ENCODE measurements around the gene SH3GL3.
A peak's percentile ranks its signal among the peaks of the same experiment; 100 is the strongest.

SH3GL3 gene

DNA sequence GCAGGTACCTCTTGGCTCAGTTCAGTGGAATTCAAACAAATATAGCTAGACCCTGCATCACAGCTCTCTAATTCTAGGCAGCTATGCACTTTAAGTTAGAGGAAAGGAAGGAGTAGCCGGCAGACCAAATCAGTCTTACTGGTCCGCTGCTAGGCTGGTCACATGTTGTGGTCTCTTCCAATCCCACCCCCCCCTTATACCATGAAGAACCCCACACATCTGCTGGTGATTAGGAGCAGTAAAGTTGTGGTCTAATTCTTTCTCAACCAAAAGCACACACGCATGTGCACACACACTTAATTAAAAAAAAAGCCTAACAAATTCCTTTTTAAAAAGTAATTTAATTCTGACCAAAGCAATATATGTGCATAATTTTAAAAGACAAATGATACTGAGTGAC, 16.7 kb upstream of the SH3GL3 start:
- Histone ChIP-seq H3K9ac (ENCODE audit: low read depth, low read length, poor library complexity) (no peak overlapping the region), H2AFZ (ENCODE audit: low read length) (no peak overlapping the region), H2BK120ac (ENCODE audit: low read depth, low read length) (no peak overlapping the region), H3K9me3 (replicated peaks in 1 of 2; ENCODE audit: control insufficient read depth in 2 of 2, insufficient read depth in 1 of 2, low read depth in 1 of 2, low read length in 2 of 2) (no peaks in the 10 kb centered on the region), H3K4me3 (ENCODE audit: low read length in 2 of 2) (no peak overlapping the region), H3K4me1 (ENCODE audit: control insufficient read depth in 2 of 2, insufficient read depth in 1 of 2, low read depth in 1 of 2, low read length in 2 of 2) (no peaks in the 10 kb centered on the region), H2BK15ac (ENCODE audit: low read length) (no peak overlapping the region), H3K27me3 (ENCODE audit: control insufficient read depth in 3 of 3, insufficient read depth in 3 of 3, low read depth in 1 of 3, low read length in 3 of 3) (peaks cover 0 to 5% (median 0%) of the 10 kb centered on the region in 3 experiments), H3K18ac (ENCODE audit: low read length) (no peak overlapping the region), H4K8ac (ENCODE audit: low read depth, low read length) (no peak overlapping the region), H3K27ac (replicated peaks; ENCODE audit: low read length) (no peak overlapping the region), H3K79me1 (ENCODE audit: low read depth, low read length) (no peaks in the 10 kb centered on the region), H2BK12ac (ENCODE audit: low read length) (no peak overlapping the region), H3K23ac (ENCODE audit: low read depth, low read length, poor library complexity) (no peak overlapping the region), H3K14ac (ENCODE audit: low read length) (no peak overlapping the region), H3K36me3 (replicated peaks in 1 of 2; ENCODE audit: control insufficient read depth in 2 of 2, insufficient read depth in 2 of 2, low read length in 2 of 2) (no peaks in the 10 kb centered on the region), H2BK5ac (ENCODE audit: low read length) (no peak overlapping the region), H4K91ac (ENCODE audit: low read depth, low read length, poor library complexity) (no peak overlapping the region), H3K4me2 (ENCODE audit: insufficient read depth, low read length, poor library complexity, severe bottlenecking) (no peak overlapping the region), H2AK5ac (ENCODE audit: low read depth, low read length) (no peak overlapping the region), H3K4ac (ENCODE audit: low read length) (no peak overlapping the region)
- WGBS, 2 donors (ENCODE audit: extremely low coverage in 2 of 2, insufficient read length in 2 of 2, insufficient replicate concordance in 1 of 2): no CpG with 5 or more reads among the region's 3 CpGs
- no peak for DNase-seq (ENCODE audit: low spot score)

DNA sequence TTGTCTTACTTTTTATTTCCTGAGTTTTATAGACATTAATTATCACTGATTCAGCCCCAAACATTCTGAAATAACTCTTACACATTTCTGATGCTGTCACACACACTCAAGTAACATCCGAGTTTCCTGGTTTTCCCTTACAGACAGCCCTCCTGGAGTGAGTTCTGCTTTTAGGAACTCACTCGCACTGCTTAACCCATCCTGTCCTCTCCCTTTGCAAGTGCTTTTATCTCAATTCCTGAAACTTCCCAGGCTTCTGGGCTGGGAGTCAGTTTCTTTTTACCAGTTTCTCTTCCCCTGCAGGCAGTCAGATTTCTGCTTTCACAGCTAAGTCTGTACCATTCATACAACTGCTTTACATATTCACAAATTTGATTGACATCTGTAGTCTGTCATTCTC, 15.6 kb upstream of the SH3GL3 start:
- H3K18ac ChIP-seq (ENCODE audit: low read length): no peak overlapping the region
- H2BK12ac ChIP-seq (ENCODE audit: low read length): no peak overlapping the region
- H3K4me2 ChIP-seq (ENCODE audit: insufficient read depth, low read length, poor library complexity, severe bottlenecking): no peak overlapping the region
- no peak overlapping the region for H3K9ac ChIP-seq (ENCODE audit: low read depth, low read length, poor library complexity)
- peaks cover 0 to 5% (median 0%) of the 10 kb centered on the region in 3 experiments for H3K27me3 ChIP-seq (ENCODE audit: control insufficient read depth in 3 of 3, insufficient read depth in 3 of 3, low read depth in 1 of 3, low read length in 3 of 3)
- H2BK120ac ChIP-seq (ENCODE audit: low read depth, low read length): no peak overlapping the region
- no peak overlapping the region for H3K23ac ChIP-seq (ENCODE audit: low read depth, low read length, poor library complexity)
- H4K91ac ChIP-seq (ENCODE audit: low read depth, low read length, poor library complexity): no peak overlapping the region
- no peak overlapping the region for H4K8ac ChIP-seq (ENCODE audit: low read depth, low read length)
- H2AFZ ChIP-seq (ENCODE audit: low read length): no peak overlapping the region
- H3K4ac ChIP-seq (ENCODE audit: low read length): no peak overlapping the region
- no peaks in the 10 kb centered on the region for H3K4me1 ChIP-seq (ENCODE audit: control insufficient read depth in 2 of 2, insufficient read depth in 1 of 2, low read depth in 1 of 2, low read length in 2 of 2)
- no peak overlapping the region for H3K27ac ChIP-seq (replicated peaks; ENCODE audit: low read length)
- H3K36me3 ChIP-seq (replicated peaks in 1 of 2; ENCODE audit: control insufficient read depth in 2 of 2, insufficient read depth in 2 of 2, low read length in 2 of 2): no peaks in the 10 kb centered on the region
- no peaks in the 10 kb centered on the region for H3K79me1 ChIP-seq (ENCODE audit: low read depth, low read length)
- H3K9me3 ChIP-seq (replicated peaks in 1 of 2; ENCODE audit: control insufficient read depth in 2 of 2, insufficient read depth in 1 of 2, low read depth in 1 of 2, low read length in 2 of 2): no peaks in the 10 kb centered on the region
- no peak overlapping the region for H2BK15ac ChIP-seq (ENCODE audit: low read length)
- H3K14ac ChIP-seq (ENCODE audit: low read length): no peak overlapping the region
- no peak overlapping the region for H2AK5ac ChIP-seq (ENCODE audit: low read depth, low read length)
- H2BK5ac ChIP-seq (ENCODE audit: low read length): no peak overlapping the region
- no CpG with 5 or more reads among the region's 2 CpGs for WGBS, 2 donors (ENCODE audit: extremely low coverage in 2 of 2, insufficient read length in 2 of 2, insufficient replicate concordance in 1 of 2)
- no peak overlapping the region for H3K4me3 ChIP-seq (ENCODE audit: low read length in 2 of 2)
- DNase-seq (ENCODE audit: low spot score): no peak

DNA sequence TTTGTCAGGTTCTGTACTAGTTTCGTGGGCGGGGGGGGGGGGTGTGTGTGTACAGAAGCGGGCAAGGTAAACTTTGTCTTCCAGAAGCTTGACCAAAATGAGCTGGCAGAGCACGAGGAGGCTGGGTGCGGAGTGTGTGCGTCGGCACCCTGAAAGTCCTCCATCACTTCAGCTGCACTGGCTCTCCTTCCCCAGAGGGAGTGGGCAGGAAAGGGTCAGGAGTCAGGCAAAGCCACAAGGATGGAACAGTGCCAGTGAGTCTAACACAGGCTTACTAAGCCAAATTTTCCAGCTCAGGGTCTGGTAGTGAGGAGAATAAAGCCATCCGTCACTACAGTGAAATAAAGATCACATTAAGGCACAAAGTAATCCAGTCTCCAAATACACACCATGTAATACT, 11.9 kb upstream of the SH3GL3 start:
- Histone ChIP-seq H4K91ac (ENCODE audit: low read depth, low read length, poor library complexity) (no peak overlapping the region), H3K4ac (ENCODE audit: low read length) (no peak overlapping the region), H3K4me3 (ENCODE audit: low read length in 2 of 2) (no peak overlapping the region), H3K9ac (ENCODE audit: low read depth, low read length, poor library complexity) (no peak overlapping the region), H3K4me1 (ENCODE audit: control insufficient read depth in 2 of 2, insufficient read depth in 1 of 2, low read depth in 1 of 2, low read length in 2 of 2) (no peaks in the 10 kb centered on the region), H2BK5ac (ENCODE audit: low read length) (no peak overlapping the region), H2BK12ac (ENCODE audit: low read length) (no peak overlapping the region), H2BK15ac (ENCODE audit: low read length) (no peak overlapping the region), H2AK5ac (ENCODE audit: low read depth, low read length) (no peak overlapping the region), H3K14ac (ENCODE audit: low read length) (no peak overlapping the region), H3K18ac (ENCODE audit: low read length) (peak overlapping the region; percentile 27), H3K9me3 (replicated peaks in 1 of 2; ENCODE audit: control insufficient read depth in 2 of 2, insufficient read depth in 1 of 2, low read depth in 1 of 2, low read length in 2 of 2) (no peaks in the 10 kb centered on the region), H3K27me3 (ENCODE audit: control insufficient read depth in 3 of 3, insufficient read depth in 3 of 3, low read depth in 1 of 3, low read length in 3 of 3) (peaks cover 0 to 5% (median 0%) of the 10 kb centered on the region in 3 experiments), H3K23ac (ENCODE audit: low read depth, low read length, poor library complexity) (no peak overlapping the region), H4K8ac (ENCODE audit: low read depth, low read length) (no peak overlapping the region), H3K4me2 (ENCODE audit: insufficient read depth, low read length, poor library complexity, severe bottlenecking) (no peak overlapping the region), H3K36me3 (replicated peaks in 1 of 2; ENCODE audit: control insufficient read depth in 2 of 2, insufficient read depth in 2 of 2, low read length in 2 of 2) (no peaks in the 10 kb centered on the region), H3K27ac (replicated peaks; ENCODE audit: low read length) (no peak overlapping the region), H2AFZ (ENCODE audit: low read length) (no peak overlapping the region), H2BK120ac (ENCODE audit: low read depth, low read length) (no peak overlapping the region), H3K79me1 (ENCODE audit: low read depth, low read length) (no peaks in the 10 kb centered on the region)
- WGBS, 2 donors (ENCODE audit: extremely low coverage in 2 of 2, insufficient read length in 2 of 2, insufficient replicate concordance in 1 of 2): no CpG with 5 or more reads among the region's 8 CpGs
- DNase-seq (ENCODE audit: low spot score): no peak

DNA sequence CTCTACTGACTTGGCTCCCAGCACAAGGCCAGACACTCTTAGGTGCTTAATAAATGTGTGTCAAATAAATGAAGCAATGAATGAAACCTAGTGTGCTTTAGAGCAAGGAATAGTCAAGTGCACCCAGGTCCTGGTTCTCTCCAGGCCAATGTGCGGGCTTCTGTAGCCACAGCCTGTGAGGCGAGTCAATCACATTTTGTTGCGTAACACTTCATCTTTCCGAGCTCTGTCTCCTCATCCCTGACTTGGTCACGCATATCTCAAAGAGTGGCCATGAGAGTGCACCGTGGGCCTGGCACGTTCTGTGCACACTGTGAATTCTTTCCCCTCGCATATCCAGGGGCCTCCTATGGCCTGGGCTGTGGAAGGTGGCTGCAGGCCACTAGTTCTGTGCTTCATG, 11.4 kb upstream of the SH3GL3 start:
- no peak overlapping the region for H3K27ac ChIP-seq (replicated peaks; ENCODE audit: low read length)
- no peak overlapping the region for H2BK12ac ChIP-seq (ENCODE audit: low read length)
- H2AFZ ChIP-seq (ENCODE audit: low read length): no peak overlapping the region
- H3K14ac ChIP-seq (ENCODE audit: low read length): no peak overlapping the region
- peaks cover 0 to 5% (median 0%) of the 10 kb centered on the region in 3 experiments for H3K27me3 ChIP-seq (ENCODE audit: control insufficient read depth in 3 of 3, insufficient read depth in 3 of 3, low read depth in 1 of 3, low read length in 3 of 3)
- no peak overlapping the region for H2BK120ac ChIP-seq (ENCODE audit: low read depth, low read length)
- no peak for DNase-seq (ENCODE audit: low spot score)
- H3K4me1 ChIP-seq (ENCODE audit: control insufficient read depth in 2 of 2, insufficient read depth in 1 of 2, low read depth in 1 of 2, low read length in 2 of 2): no peaks in the 10 kb centered on the region
- H3K4me2 ChIP-seq (ENCODE audit: insufficient read depth, low read length, poor library complexity, severe bottlenecking): no peak overlapping the region
- H2BK15ac ChIP-seq (ENCODE audit: low read length): no peak overlapping the region
- no peak overlapping the region for H3K9ac ChIP-seq (ENCODE audit: low read depth, low read length, poor library complexity)
- no peak overlapping the region for H3K23ac ChIP-seq (ENCODE audit: low read depth, low read length, poor library complexity)
- no peak overlapping the region for H3K4me3 ChIP-seq (ENCODE audit: low read length in 2 of 2)
- WGBS, 2 donors (ENCODE audit: extremely low coverage in 2 of 2, insufficient read length in 2 of 2, insufficient replicate concordance in 1 of 2): no CpG with 5 or more reads among the region's 8 CpGs
- no peaks in the 10 kb centered on the region for H3K36me3 ChIP-seq (replicated peaks in 1 of 2; ENCODE audit: control insufficient read depth in 2 of 2, insufficient read depth in 2 of 2, low read length in 2 of 2)
- H4K91ac ChIP-seq (ENCODE audit: low read depth, low read length, poor library complexity): no peak overlapping the region
- H2BK5ac ChIP-seq (ENCODE audit: low read length): no peak overlapping the region
- no peak overlapping the region for H4K8ac ChIP-seq (ENCODE audit: low read depth, low read length)
- no peak overlapping the region for H3K18ac ChIP-seq (ENCODE audit: low read length)
- H3K9me3 ChIP-seq (replicated peaks in 1 of 2; ENCODE audit: control insufficient read depth in 2 of 2, insufficient read depth in 1 of 2, low read depth in 1 of 2, low read length in 2 of 2): no peaks in the 10 kb centered on the region
- H2AK5ac ChIP-seq (ENCODE audit: low read depth, low read length): no peak overlapping the region
- no peak overlapping the region for H3K4ac ChIP-seq (ENCODE audit: low read length)
- H3K79me1 ChIP-seq (ENCODE audit: low read depth, low read length): no peaks in the 10 kb centered on the region

Data from neuronal stem cell (in vitro differentiated cells).